ENCODE data around the gene FNDC8.

DNA sequence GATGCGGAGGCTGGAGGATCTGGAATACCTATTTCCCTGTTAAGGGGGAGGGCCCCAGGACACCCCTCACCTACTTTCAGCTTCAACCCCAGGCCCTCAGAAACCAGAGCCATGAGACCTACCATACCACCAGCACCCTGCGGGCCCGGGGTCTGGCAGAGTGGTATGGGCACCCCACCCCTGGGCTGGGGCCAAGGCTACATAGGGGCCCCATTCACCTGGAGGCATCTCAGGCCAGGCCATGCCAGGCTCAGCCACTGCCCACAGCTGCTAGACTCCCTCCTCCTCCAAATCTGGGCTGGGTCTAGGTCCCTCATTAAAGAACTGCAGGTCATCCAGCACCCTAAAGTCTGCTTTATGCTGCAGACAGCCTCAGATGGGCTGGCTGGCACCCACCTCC is 9.0 kb downstream of the FNDC8 start:
- TF ChIP-seq EZH2phosphoT487 (IDR thresholded peaks at IDR 0.05; ENCODE audit: borderline replicate concordance, low read depth, low read length), result no peak
- TF ChIP-seq, protein P1, sequence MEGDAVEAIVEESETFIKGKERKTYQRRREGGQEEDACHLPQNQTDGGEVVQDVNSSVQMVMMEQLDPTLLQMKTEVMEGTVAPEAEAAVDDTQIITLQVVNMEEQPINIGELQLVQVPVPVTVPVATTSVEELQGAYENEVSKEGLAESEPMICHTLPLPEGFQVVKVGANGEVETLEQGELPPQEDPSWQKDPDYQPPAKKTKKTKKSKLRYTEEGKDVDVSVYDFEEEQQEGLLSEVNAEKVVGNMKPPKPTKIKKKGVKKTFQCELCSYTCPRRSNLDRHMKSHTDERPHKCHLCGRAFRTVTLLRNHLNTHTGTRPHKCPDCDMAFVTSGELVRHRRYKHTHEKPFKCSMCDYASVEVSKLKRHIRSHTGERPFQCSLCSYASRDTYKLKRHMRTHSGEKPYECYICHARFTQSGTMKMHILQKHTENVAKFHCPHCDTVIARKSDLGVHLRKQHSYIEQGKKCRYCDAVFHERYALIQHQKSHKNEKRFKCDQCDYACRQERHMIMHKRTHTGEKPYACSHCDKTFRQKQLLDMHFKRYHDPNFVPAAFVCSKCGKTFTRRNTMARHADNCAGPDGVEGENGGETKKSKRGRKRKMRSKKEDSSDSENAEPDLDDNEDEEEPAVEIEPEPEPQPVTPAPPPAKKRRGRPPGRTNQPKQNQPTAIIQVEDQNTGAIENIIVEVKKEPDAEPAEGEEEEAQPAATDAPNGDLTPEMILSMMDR (conservative IDR thresholded peaks at IDR 0.05; ENCODE audit: low read length), result no peak

All from OCI-LY7 (cell line).